Stimulated activated CD4-positive, alpha-beta T cell treated with anti-CD3 and anti-CD28 coated beads, Interleukin-1b, Interleukin-23, amount 100 ng/mL, for 48 hours (primary cell): ENCODE measurements around the gene NDST1.
"Not testable (repeated sequence)": the region's sequence is repeated elsewhere in the genome, so short reads cannot be mapped to it uniquely, and the experiment has no call there.

Source experiments
- DNase-seq: peaks from one replicate; pipeline ENCODE4 v3.0.0-alpha.2; 2020

Gene NDST1

DNA sequence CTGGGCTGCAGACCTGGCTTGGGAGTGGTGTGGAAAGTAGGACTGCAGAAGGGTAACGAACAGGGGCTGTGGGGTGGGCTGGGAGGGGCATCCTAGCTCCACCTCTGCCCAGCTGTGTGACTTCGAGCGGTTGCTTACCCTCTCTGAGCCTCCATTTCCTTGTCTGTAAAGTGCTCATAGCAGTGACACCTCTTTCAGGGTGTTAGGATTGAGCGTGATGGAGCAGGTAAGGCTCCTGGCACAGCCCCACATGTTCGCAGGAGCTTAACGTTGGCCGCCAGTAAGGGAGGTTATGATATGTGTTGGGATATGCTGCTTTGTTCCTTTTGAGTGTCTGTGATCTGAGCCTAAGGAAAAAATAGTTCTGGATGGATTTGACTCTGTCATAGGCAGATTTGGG lies 2.1 kb downstream of the NDST1 start:
- no peak for DNase-seq

DNA sequence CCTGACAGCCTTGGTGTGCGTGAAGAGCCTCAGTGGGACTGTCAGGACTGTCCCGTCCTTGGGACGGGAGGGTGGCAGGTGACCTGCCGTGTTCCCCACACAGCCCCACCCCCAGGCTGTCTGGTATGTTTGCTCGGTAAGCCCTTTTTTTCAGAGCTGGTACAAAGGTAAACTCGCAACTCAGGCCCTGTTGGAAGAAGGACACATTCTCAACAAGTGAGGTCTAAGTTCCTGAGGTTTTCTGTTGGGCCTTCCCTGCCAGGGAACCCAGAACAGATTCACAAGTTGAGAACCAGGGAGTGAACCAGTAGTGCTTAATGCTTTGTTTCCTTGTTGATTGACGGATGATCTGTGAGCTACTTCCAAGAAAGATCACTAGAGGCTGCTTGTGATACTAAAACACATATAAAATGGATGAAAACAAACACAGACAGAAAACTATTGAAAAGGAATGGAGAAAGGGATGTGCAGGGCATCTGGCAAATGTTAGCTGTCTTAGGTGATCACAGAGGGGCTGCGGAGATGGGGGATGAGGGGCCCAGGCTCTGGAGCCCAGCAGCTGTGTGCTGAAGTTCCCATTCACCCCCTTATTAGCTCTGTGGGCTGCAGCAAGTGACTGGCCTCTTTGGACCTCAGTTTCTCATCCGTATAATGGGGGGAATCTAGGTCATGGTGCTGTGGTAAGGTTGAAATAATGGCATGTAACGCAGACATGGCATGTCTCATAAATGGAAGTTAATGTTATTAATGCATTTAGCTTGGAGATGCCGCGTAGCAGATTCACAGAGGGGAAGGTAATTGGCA lies 2.7 kb downstream of the NDST1 start:
- DNase-seq, result no peak

DNA sequence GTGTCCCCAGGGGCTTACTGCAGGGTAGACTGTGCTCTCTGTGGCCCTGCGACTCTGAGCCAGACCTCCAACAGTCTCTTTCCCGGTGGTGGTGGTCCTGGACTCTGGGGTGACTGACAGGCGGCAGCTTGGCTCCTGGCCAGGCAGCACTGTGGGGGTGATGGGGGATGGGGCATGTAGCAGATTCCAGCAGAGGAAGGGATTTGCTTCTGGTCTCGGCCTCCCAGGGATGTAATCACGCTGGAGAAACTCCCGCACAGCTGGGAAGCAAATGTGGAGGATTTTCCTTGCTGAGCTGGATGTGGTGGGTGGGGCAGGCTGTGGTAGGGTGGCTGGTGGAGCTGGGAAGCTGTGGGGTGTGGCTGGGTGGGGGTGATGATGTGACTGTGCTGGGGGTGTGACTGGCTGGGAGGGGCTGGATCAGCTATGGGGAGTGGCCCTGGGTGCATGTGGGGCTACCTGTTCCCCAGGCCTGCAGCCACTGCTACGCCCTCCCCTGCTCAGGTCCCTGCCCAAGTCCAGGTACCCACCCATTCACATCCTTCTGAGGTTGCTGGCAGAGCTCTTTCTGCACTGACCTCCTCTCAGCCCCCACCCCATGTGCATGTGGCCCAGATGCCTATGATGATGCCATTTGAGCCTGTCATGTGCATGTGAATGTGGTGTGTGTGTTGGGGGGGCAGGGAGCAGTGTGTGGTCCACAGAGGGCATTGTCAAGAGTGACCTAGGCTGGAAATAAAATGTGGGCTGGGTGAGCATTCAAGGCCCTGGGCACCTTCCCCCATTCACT lies 3.8 kb downstream of the NDST1 start:
- DNase-seq, result no peak

DNA sequence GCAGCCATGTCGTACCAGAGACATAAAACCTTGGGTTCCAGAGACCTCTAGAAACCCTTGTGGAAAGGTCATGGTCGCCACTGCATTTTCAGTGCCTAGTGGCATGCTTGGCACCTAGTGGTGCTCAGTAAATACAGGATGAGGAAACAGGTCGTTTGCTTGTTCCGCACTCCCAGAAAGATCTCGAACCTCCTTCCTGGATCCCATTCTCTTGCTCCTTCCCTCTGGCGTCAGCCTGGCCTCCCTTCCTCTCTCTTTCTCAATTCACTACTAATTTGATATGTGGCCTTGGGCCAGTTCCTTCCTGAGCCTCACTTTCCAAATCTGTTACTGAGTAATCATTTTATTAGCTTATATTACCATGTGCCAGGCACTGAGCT lies 4.4 kb downstream of the NDST1 start:
- DNase-seq, result no peak

DNA sequence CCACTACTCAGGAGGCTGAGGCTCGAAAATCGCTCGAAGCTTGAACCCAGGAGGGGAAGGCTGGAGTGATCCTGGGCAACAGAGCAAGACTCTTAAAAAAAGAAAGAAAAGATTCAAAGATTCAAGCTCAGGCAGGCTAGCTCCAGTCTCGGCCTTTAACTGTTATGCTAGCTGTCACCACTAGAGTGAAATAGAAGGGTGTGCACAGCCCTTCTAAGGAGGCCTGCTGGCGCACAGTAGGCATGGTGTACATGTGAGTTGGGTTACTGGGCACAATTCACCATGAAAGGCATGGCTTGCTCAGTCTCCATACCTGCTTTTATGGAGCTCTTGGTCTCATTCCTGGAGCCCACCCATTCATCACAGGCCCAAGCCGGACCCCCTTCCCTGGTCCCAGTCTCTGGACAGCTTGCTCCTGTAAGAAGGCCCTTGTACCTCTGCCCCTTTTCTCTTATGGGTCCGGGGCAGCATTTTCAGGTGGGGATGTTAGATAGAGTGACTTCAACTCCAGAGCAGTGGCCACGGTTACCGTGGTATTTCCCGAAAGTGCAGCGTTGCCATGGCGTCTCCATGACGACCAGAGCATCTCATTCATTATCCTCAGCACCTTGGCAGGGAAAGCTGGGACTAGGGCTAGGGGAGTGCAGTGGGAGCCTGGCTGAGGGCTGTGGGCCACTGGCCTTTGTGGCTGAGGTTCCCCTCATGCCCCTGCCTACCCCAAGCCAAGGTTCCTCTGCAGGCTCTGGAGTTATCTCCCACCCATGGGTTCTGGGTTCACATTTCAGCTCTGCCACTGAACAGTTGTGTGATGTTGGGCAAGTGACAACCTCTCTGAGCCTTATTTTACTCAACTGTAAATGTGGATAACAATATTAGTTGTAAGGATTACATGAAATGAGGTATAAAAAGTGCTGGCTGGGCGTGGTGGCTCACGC lies 5.7 kb downstream of the NDST1 start:
- peak; percentile 9 for DNase-seq

DNA sequence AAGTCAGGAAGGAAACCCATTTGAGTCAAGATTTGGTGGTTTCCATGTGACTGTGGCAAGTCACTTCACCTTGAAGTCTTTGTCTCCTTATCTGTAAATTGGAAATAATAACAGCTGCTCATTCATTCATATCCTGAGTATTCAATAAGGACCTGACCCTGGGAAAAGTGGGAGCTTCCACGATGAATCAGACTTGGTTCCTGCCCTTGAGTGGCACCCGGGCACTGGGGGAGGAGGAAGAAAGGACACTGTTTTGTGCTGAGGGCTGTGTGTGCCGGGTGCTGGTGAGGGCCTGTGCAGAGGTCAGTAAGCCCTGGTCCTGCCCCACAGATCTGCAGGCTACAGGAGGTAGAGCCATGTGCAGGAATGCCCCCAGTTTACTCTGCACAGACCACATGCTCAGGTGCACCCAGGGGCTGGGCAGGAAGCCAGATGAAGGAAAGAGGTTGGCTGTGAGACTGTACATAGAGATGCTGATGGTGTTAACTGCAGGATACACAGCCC lies 6.8 kb downstream of the NDST1 start:
- DNase-seq, result no peak

DNA sequence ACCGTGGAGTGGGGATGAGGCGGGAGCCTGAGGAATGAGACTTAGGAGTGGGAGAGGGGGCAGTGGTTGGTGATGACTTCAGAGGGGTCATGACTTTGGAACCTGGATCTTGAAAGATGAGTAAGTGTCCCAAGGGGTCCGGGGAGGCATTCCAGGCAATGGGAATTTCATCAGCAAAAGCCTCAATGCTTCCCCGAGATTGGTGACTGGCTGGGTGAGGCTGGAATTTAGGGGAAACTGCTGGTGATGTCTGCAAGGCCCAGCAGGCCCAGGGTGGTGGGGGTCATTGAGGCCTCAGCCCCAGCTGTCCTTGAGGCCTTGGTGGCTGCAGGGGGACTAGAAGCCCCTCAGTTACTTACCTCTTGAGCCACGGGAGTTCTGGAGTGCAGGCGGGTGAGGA lies 7.5 kb downstream of the NDST1 start:
- DNase-seq, result no peak

DNA sequence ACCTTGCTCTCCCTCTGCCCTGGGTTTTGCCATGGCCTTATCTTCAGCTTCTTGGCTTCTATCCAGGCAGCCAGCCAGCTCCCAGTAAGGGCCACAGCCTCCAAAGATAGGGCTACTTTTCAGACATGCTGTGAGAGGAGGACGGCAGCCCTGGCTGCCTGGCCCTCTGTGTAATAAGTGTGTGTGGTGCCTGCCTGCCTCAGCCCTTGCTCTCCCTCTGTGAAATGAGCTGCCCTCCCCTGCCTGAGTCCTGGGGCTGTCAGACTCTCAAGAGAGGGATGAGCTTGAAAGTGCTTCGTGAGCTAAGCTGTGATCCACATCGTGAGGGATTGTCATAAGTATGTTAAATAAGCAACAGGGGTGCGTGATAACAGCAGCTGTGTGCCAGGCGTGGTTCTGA lies 8.1 kb downstream of the NDST1 start:
- DNase-seq, result no peak

DNA sequence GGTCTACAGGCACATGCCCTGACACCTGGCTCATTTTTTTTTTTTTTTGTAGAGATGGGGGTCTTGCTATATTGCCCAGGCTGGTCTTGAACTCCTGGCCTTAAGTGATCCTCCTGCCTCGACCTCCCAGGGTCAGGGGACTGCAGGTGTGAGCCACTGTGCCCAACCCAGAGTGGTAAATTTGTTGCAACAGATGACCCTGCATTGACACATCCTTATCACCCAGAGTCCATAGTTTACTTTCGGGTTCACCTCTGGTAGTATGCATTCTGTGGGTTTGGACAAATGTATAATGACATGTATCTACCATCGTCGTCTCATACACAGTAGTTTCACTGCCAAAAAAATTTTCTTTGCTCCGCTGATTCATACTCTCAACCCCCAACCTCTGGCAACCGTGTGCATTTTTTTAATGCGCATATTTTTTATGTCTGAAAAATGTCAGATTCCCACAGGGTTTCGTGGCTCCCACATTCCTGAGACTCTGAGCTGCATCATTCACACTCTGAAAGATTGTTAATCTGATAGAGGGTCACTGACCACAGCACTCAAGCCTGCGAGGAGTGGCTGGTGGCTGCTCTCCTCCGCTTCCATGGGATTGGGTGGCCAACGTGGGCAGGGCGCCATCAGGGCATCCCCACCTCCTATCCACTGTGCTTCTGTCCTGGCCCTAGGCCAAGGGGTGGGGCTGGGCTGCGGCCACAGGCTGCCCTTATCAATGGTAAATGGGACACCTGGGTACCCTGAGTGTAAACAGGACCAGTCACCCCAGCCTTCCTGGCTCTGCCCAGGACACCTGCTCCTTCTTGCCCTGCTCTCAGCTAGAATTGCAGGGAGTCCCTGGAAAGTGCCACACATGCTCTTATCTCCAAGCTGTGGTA lies 9.6 kb downstream of the NDST1 start:
- DNase-seq, result no peak

DNA sequence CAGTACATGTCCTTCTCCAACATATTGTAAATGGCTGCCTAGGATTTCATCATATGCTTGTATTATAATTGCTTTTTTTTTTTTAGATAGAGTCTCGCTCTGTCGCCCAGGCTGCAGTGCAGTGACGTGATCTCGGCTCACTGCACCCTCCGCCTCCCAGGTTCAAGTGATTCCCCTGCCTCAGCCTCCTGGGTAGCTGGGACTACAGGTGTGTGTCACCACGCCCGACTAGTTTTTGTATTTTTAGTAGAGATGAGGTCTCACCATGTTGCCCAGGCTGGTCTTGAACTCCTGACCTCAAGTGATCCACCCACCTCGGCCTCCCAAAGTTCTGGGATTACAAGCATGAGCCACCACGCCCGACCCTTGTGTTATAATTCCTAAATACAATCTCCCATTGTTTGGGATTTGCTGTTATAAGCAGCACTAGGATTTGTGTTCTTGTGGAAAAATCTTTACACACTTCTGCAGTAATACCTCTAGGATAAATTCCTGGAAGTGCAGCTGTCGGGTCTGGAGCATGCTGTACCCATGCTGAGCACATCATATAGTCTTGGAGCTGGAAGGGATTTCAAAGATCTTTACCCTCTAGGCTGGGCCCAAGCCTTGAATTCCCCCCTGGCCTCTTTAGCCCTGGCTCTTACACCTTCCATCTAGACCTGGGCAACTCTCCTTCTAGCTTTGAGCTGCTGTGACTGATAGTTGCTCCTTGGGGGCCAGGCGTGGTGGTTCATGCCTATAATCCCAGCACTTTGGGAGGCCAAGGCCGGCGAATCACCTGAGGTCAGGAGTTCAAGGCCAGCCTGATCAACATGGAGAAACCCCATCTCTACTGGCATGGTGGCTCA lies 11.0 kb downstream of the NDST1 start:
- not testable (repeated sequence) for DNase-seq

DNA sequence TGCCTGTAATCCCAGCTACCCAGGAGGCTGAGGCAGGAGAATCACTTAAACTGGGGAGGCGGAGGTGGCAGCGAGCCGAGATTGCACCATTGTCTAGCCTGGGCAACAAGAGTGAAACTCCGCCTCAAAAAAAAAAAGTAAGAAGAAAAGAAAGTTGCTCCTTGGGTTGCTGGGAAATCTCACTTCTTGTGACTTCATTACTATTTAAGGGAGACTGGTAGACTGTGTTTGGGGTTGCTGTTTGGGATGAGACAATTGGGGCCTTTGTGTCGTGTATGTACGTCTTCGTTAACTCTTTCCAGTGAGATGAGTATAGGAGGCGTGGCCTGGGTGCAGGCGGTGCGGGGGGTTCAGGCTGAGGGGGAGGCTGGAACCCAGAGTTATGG lies 11.6 kb downstream of the NDST1 start:
- DNase-seq, result no peak

DNA sequence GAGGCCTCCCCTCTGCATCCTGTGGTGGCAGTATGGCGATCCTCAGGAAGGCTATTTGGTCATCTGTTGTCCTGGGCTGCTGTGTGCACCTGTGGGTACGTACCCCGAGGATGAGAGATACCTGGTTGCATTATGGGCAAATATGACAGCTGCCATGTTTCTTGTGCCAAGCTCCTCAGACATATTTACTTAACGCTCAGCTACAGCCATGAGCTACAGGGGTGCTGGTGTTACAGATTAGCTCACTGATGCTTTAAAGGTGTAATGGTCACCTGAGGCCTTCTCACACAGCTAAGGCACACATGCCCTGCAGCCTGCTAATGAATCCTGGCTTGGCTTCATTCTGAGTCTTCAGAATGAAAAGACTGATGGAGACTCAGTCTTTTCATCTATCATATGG lies 12.0 kb downstream of the NDST1 start:
- no peak for DNase-seq

DNA sequence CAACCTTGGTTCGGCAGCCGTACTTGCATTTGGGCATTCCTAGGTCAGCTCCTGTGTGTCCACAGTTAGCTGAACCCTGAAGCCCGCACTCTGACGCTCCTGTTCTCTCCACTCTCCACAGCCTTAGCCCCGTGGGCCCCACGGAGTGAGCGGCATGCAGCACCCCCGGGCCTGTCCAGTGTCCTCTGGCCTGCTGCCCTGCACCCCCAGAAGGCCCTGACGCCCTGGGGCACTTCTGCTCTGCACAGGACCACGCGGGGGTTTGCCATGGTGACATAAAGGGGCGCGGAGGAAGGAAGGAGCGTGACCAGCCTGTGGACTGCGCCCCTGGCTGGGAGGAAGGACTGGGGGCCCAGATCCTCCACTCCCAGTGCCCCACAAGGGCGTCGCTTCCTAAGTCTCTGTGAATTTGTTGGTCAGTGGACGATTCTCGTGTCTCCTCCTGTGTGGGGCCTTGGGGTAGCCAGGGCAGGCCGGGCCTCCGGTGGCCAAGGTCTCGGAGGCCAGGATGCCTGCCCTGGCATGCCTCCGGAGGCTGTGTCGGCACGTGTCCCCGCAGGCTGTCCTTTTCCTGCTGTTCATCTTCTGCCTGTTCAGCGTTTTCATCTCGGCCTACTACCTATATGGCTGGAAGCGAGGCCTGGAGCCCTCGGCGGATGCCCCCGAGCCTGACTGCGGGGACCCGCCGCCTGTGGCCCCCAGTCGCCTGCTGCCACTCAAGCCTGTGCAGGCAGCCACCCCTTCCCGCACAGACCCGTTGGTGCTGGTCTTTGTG lies 13.0 kb downstream of the NDST1 start:
- DNase-seq, result no peak

DNA sequence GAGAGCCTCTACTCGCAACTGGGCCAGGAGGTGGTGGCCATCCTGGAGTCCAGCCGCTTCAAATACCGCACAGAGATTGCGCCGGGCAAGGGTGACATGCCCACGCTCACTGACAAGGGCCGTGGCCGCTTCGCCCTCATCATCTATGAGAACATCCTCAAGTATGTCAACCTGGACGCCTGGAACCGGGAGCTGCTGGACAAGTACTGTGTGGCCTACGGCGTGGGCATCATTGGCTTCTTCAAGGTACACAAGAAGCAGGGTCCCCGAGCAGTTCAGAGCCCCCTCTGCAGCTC lies 13.5 kb downstream of the NDST1 start:
- DNase-seq, result no peak

DNA sequence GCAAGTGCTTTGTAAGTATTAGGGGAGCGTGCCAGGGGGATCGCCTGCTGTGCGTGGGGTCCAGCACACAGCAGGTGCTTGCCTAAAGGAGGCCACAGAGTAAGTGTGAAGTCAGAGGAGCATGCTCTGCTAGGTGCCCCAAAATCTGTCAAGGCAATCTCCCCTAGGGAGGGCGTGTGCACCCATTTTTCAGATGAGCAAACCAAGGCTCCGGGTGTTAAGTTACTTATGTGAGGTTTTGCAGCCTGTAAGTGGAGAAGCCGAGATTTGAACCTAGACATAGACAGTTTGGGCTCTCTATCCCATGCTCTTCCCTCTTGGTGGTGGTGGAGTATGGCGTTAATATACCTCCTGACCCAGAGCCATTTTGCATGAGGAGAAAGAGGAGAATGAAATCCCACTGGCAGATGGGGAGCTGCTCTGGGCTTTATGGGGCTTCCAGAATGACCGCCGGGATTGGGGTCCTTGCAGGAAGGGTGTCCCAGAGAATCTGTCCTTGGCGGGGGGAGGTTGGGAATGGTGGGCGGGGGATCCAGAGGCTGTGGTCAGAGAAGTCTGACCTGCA lies 14.1 kb downstream of the NDST1 start:
- no peak for DNase-seq

DNA sequence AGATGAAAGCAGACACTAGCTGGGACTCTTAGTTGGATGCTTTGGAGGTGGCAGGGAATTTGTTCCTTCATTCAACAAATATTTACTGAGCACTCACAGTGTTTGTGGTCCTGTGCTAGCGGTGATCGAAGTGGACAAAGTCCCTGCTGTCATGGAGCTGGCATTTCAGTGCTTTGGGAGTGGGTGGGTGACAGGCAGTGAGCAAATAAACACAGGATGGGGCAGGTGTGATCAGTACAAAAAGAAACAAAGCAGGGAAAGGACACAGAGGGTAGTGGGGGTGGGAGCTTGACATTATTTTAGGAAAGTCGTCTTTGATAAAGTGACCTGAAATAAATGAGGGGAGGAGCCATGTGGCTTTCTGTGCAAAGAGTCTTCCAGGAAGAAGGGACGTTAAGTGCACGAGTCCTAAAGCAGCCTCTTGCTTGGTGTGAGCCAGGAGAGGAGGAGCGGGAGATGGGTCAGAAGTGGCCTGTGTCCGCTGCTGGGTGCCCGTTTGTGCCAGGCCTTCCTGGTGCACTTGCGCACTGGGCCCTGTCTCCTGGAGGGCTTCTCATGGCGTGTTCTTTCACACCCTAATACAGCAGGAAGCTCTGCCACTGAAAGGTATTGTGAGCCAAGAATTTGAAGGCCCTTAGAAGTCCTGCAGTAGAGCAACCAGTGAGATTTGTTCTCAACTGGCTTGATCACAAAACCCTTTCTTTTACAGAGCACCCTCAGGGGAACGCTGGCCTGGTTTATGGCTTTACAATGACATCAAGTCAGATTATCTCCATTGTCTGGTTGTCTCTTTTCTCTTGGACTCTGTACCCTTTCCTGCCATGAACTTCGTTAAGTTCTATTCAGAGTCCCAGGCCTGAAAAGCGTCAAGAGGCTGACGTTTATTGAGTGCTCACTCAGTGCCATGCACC lies 14.8 kb downstream of the NDST1 start:
- no peak for DNase-seq

DNA sequence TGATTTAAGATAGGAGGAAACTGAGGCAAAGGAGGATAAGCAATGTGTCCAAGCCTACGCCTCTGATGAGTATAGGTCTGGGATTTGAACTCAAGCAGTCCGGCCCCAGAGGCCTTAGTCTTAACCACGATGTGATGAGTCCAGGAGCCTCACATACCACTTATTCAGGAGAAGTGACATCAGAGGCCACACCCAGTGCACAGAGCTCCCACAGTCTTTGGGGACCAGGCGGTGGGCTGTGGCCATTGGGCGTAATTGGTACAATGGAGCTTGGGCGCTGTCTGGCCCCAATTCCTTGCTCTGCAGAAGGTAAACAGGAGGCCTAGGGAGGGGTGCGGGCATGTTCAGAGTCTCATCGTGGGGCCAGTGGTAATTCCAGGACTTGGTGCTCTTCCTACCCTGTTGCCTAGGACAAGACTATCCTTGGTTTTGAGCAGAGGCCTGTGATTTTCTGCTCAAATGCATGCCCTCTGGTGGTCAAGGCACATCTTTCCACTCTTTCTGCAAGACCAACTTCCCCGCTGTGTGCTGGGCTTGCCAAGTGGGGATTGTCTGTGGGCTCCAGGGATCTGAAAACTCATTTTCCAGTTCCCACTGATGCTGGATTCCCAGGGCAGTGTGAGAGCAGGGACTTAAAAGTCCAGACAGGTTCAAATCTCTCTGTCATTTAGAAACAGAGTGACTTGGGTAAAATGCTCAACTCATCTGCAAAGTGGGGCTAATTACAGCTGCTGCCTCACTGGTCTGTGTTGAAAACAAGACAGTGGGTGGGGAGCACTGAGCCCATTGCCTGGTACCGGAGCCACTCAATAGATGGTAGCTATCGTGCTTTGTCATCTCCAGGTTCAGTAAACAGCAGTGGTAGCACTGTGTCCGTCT lies 15.8 kb downstream of the NDST1 start:
- DNase-seq, result no peak

DNA sequence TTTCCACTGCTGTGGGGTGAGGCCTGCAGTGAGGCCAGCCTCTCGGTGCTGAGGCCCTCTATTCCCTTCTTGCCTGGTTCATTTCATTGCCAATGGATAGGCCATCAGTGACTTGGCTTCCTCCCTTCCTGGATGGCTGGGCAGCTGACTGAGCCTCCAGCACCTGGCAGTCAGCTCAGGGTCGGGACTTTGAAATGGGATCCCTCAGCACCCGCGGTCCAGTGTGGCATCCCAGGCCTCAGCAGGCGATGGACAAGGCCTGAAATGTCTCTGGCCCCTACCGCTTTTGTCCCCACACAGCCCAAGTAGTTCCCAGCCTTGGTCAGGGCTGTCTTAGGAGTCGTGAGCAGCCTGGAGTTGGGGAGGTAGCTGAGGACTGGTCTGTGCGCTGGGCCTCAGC lies 17.2 kb downstream of the NDST1 start:
- DNase-seq, result no peak
